ENCODE results near the gene HMCN2.

Gene HMCN2

GRCh38 chr9:130373679-130374325 lies 108.2 kb downstream of the HMCN2 start:
- DNase-seq: no peak

DNA sequence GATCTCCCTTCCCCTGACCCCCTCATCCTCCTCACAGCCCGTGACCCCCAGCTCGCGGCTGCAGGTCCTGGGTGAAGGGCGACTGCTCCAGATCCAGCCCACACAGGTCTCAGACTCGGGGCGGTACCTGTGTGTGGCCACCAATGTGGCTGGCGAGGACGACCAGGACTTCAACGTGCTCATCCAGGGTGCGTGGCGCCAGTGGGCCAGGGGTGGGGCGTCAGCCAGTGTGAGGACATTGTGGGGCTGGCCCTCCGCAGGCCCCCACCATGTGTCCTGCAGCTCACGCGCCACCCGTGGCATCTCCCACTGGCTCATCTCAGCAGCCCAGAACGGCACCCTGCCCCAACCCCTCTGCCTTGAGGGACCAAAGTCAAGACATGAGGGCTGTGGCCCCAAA lies 112.1 kb downstream of the HMCN2 start:
- no peak for DNase-seq

DNA sequence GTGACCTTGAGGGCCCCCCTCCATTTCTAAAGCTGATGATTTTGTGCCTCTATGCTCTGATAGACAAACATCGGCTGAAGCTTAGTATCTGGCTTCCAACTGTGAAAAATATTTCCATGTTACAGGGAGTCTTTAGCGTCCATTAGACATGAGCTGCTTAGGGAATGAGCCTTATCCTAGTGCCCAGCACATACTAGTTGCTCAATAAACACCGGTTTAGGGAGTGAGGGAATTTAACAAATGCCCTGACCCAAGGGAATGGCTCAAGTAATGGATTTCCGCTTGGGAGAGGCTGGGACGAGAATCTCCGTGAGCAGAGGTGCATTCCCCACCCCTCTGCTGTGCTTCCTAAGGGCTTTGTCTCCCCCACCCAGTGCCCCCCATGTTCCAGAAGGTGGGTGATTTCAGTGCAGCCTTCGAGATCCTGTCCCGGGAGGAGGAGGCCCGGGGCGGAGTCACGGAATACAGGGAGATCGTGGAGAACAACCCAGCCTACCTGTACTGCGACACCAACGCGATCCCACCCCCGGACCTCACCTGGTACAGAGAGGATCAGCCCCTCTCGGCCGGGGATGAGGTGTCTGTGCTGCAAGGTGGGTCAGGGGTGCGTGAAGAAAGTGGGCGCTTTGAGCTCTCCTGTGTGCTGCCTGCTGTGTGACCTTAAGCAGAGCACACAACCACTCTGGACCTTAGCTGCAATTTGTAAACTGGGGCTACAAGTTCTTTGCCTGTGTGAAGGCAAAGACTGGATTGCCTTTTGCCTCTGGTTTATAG lies 113.5 kb downstream of the HMCN2 start:
- no peak for DNase-seq

DNA sequence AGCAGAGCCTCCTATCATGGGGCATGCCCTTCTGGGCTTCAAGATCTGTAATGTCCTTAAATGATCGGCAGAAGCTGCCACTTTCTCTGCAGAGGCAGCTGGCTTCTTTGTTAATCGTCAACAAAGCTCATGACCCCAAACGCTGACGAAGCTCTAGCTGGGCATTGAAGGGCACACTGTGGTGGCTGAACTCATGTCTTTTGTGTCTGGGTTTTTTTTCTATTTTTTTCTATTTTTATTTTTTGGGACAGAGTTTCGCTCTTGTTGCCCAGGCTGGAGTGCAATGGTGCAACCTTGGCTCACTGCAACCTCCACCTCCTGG lies 114.0 kb downstream of the HMCN2 start:
- no peak for DNase-seq

DNA sequence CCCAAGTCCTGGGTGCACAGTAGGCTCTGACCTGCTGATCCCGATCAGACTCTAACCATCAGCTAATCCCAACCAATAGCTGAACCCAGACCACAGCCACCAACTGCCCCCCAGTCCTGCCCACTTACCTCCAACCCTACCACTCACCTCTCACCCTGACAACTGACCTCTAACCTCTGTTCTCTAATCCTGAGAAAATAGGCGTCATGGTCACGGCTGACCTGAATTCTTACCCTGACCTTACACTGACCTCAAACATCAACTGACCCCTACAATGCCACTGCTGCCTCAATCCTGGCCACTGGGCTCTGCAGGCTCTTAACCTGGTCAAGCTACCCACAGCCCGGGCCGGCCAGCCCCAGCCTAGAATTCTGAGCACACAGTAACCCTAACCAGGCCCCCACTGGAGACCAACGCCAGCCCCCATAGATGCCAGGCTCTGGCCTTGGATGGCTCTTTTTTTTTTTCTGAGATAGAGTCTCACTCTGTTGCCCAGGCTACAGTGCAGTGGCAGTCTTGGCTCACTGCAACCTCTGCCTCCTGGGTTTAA lies 115.4 kb downstream of the HMCN2 start:
- DNase-seq: no peak

DNA sequence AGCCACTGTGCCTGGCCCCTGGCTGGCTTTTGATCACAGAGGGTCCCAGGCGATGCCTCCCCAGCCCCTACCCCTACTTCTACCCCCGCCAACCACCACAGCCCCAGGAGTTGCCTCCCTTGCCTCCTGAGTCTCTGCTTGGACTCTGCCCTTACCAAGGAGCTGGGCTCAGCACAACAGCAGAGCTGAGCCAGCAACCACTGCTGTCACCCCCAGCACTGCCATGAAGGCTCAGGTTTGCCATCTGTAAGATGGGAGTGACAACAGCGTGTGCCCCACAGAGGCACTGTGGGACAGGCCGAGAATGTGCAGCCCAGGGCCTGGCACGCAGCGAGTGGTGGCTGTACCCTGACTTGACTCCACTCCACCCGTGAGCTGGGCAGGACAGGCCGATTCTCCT lies 116.1 kb downstream of the HMCN2 start:
- DNase-seq: no peak

- DNase-seq: no peak
Observed at GRCh38 chr9:130382096-130382495, 116.5 kb downstream of the HMCN2 start.

- no peak for DNase-seq
Observed at GRCh38 chr9:130382636-130383349, 117.2 kb downstream of the HMCN2 start.

DNA sequence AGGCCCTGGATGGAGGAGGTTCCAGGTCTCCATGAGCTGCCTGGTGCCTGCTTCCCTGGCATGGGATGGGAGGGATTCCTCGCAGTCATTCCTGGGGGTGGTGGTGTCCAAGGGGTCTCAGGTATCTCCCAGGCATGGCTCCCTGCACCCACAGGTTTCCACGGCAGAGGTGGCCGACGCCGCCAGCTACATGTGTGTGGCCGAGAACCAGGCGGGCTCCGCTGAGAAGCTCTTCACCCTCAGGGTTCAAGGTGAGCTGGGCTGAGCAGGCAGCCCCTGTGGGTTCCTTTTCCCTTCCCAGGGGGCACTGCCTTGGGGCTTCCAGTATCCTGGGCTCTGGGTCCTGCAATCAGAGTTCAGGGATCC lies 117.8 kb downstream of the HMCN2 start:
- no peak for DNase-seq

GRCh38 chr9:130383979-130384676 lies 118.6 kb downstream of the HMCN2 start:
- no peak for DNase-seq

GRCh38 chr9:130385257-130385656 lies 119.7 kb downstream of the HMCN2 start:
- DNase-seq: no peak

DNA sequence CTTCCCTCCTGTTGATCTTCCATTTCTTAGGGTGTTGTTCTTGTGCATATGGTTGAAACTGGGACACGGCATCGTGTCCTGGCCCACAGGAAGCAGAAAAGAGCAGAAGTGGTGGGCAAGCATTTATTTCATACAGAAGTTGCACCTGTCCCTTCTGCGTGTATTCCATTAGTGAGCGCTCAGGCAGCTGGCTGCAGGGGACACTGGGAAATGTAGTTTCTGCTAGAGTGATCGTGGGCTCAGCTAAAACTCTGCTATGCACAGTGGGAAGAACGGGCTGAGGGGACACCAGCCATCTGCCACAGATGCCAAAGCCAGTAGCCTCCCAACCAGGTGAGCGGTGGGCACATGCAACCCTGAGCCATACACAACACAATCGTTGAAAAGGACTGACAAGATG lies 121.8 kb downstream of the HMCN2 start:
- DNase-seq: no peak

- no peak for DNase-seq
Observed at GRCh38 chr9:130387905-130388304, 122.3 kb downstream of the HMCN2 start.

DNA sequence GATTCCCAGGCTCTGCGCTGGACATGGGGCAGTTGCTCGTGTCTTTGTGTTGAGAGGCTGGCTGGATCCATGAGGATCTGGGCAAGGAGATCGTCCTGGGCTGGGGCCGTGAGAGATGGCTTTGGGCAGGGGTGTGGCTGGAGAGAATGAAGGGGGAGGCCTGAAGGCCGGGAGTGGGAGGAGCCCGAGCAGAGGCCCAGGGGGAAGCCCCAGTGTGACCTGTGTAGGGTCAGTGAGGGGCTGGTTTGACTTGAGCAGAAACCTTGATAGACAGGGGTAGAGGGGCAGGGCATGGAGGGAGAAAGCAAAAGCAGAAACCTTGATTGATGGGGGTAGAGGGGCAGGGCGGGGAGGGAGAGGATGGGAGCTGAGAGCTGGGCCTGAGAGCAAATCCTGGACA lies 124.8 kb downstream of the HMCN2 start:
- no peak for DNase-seq

GRCh38 chr9:130390986-130391385 lies 125.4 kb downstream of the HMCN2 start:
- DNase-seq: no peak

DNA sequence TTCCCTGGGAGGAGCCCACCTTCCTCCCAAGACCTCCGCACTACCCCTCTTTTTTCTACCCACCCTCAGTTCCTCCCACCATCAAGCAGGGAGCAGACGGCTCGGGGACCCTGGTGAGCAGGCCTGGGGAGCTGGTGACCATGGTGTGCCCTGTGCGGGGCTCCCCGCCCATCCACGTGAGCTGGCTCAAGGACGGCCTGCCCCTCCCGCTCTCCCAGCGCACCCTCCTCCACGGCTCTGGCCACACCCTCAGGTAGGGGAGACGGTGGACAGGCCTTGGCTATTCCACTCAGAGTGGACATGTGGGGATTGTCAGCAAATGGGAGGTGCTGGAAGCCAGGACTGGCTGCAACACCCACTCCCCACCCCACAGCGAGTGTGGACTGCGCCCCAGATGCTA lies 126.3 kb downstream of the HMCN2 start:
- no peak for DNase-seq

DNA sequence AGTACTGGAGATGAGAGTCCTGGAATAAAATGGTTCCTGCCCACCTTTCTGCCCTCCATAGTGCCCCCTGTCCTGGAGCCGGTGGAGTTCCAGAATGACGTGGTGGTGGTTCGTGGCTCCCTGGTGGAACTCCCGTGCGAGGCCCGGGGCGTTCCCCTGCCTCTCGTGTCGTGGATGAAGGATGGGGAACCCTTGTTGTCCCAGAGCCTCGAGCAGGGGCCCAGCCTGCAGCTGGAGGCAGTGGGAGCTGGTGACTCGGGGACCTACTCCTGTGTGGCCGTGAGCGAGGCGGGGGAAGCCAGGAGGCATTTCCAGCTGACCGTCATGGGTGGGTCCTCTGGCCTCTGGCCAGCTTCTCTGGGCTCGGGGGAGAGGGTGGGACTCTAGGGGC lies 128.1 kb downstream of the HMCN2 start:
- no peak for DNase-seq

DNA sequence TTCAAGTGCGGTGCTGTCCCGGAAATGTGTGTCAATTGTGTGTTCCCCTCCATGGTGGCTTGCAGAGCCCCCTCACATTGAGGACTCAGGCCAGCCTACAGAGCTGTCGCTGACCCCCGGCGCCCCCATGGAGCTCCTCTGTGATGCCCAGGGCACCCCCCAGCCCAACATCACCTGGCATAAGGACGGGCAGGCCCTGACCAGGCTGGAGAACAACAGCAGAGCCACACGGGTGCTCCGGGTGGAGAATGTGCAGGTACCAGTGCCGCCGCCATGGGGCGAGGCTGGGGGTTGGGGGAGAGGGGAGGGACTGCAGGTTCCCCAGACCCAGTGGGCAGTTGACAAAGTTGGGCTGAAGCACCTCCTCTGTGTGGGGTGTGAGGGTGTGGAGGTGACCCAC lies 128.8 kb downstream of the HMCN2 start:
- no peak for DNase-seq

DNA sequence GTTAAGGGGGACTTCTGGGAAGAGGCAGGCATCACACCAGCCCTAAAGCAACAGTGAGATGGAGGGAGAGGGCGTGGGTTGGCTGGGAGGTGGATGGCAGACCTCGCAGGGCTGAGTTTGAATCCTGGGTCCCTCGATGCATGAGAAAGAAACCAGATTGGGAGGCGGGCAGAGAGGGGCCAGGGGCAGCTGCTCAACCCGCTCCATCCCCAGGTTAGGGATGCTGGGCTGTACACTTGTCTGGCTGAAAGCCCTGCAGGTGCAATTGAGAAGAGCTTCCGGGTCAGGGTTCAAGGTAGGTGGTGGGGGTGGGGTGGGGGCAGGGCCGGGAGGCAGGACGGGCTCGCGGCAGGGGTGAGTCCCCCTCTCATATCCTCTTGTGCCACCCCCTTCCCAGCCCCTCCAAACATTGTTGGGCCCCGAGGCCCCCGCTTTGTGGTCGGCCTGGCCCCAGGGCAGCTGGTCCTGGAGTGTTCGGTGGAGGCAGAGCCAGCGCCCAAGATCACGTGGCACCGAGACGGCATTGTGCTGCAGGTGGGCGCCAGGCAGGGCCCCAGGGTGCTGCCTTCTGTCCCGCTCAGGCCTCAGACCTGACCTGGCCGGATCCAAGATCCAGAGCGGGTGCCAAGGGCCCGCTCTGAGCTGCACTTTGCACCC lies 129.4 kb downstream of the HMCN2 start:
- DNase-seq: no peak

DNA sequence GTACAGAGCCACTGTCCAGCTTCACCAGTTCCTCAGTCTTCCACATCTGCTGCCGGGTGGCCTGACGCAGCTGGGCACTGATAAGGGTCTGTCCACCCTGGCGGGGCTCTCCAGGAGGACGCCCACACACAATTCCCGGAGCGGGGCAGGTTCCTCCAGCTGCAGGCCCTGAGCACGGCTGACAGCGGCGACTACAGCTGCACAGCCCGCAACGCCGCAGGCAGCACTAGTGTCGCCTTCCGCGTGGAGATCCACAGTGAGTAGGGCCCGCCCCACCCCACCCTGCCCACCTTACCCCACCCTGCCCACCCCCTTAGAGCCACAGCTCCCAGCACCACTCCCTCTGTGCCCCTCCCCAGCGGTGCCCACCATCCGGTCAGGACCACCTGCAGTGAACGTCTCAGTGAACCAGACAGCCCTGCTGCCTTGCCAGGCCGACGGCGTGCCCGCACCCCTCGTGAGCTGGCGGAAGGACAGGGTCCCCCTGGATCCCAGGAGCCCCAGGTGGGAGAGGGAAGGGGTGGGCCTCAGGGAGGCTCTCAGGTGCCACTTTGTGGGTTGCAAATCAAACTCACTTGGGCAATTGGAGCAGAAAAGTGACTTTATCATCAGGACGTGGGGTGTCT lies 130.4 kb downstream of the HMCN2 start:
- DNase-seq: no peak

- DNase-seq: no peak
Observed at GRCh38 chr9:130396581-130396980, 131.0 kb downstream of the HMCN2 start.

DNA sequence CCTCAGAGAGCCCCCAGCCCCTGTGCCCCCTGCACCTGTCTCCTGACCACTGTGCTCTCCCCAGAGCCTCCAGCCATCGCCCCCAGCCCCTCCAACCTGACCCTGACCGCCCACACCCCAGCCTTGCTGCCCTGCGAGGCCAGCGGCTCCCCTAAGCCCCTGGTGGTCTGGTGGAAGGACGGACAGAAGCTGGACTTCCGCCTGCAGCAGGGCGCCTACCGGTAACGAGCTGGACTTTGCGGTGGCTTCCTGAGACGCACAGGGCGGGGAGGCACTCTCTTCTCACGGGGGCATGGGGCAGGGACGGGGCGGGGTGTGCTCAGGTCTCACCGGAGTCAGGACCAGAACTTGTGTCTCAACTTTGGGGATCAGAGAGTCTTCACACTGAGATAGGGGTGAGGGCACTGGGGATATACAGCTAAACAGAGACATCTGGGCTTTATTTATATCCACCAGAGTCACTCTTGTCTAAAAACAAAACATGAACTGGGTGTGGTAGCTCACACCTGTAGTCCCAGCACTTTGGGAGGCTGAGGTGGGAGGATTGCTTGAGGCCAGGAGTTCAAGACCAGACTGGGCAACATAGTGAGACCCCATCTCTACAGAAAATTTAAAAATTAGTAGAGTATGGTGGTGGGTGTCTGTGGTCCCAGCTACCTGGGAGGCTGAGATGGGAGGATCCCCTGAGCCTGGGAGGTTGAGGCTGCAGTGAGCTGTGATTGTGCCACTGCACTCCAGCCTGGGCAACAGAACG lies 133.1 kb downstream of the HMCN2 start:
- no peak for DNase-seq
